Activated naive CD4-positive, alpha-beta T cell treated with anti-CD3 and anti-CD28 coated beads for 36 hours (primary cell): ENCODE results near the gene SPCS2. TPM values are rescaled to one million over a fixed set of nuclear protein-coding genes. Genes with fewer than 3 reads are reported as not detected.
A peak's percentile ranks its signal among the peaks of the same experiment; 100 is the strongest.

Experiments used
- CTCF ChIA-PET: fragments of 350-600 bp; sonication (Branson Sonifier 250); formaldehyde crosslinking; loops from one replicate; lab custom pipeline; 2021; ENCODE audit warnings: antibody characterized with exemption; lab: Charles Lee
- DNase-seq: peaks from one replicate; pipeline ENCODE4 v3.0.0-alpha.2; 2020
- H3K27ac Mint-ChIP-seq: one replicate; pipeline ENCODE4 v1.8.0; 2021; ENCODE audit warnings: mild to moderate bottlenecking, mixed read lengths
- H3K27me3 Mint-ChIP-seq: one replicate; pipeline ENCODE4 v1.8.0; 2021; ENCODE audit warnings: low read depth, mixed read lengths
- H3K36me3 Mint-ChIP-seq: one replicate; pipeline ENCODE4 v1.8.0; 2021; ENCODE audit warnings: low read depth, mixed read lengths
- H3K4me1 Mint-ChIP-seq: one replicate; pipeline ENCODE4 v1.8.0; 2021; ENCODE audit warnings: low read depth, mixed read lengths
- H3K4me3 Mint-ChIP-seq: one replicate; pipeline ENCODE4 v1.8.0; 2021; ENCODE audit warnings: mild to moderate bottlenecking, moderate library complexity, mixed read lengths
- H3K9me3 Mint-ChIP-seq: one replicate; pipeline ENCODE4 v1.8.0; 2021; ENCODE audit warnings: mixed read lengths
- intact Hi-C: fragments of 100-400 bp; cut with micrococcal nuclease; formaldehyde crosslinking; loops from one replicate; pipeline ENCODE4 v1.15.1; 2023
- total RNA-seq, 2 experiments: library from RNA; stranded (reverse); gene quantifications; one replicate each; pipeline ENCODE4 v1.2.3, GENCODE V29; 2021

Gene SPCS2
- total RNA-seq, 2 experiments from 2014 or later: 77.6 to 83.3 TPM

DNA sequence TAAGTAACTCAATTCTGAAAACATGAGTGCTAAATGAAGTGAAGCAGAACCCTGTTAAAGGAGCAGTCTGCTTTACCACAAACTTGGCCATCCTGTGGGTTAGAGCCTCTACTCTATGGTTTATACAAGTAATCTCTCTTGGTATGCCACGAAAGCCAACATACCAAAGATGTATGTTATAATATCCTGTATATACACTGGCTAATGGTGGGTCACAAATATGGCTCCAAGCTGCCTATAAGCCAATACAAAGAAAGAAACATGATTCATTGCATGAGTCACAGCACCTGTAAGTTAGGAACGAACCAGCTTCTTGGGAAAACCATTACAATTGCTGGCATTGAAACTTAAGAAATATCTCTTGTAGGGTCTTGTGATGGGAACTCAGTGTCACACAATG, 16.3 kb upstream of the SPCS2 start:
- H3K27ac Mint-ChIP-seq: no peak overlapping the region
- H3K4me3 Mint-ChIP-seq: no peak overlapping the region
- DNase-seq: no peak
- intact Hi-C loops: no loop called here
- H3K4me1 Mint-ChIP-seq: peaks cover 2% of the 10 kb centered on the region
- CTCF ChIA-PET: interaction anchor here (1.1 to 2.0 kb wide), 5 partner anchors 90 to 312 kb away, joined by 3 to 8 read pairs (median 3); no protein-coding TSS in a partner anchor
- H3K27me3 Mint-ChIP-seq: no peaks in the 10 kb centered on the region
- no peaks in the 10 kb centered on the region for H3K9me3 Mint-ChIP-seq
- H3K36me3 Mint-ChIP-seq: peaks cover 2% of the 10 kb centered on the region

DNA sequence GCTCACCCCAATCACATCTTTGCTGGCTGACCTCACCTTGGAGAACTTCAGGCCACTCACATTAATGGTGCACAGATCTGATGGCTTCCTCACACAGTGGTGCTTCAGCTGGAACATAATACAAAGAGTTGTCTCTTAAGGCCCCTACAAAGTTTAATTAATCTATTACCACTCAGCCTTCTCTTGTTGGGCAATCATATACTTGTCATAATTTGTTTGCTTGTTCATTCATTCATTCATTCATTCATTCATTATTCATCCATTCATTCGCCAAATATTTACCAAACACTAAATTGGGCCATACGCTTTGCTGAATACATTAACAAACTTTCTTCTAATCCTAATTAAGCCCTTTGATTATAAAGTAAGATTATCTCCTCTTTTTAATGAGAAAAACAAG, 15.3 kb upstream of the SPCS2 start:
- Mint-ChIP-seq H3K36me3 (peaks cover 2% of the 10 kb centered on the region), H3K27me3 (no peaks in the 10 kb centered on the region), H3K9me3 (no peaks in the 10 kb centered on the region), H3K27ac (no peak overlapping the region), H3K4me3 (no peak overlapping the region), H3K4me1 (peaks cover 2% of the 10 kb centered on the region)
- CTCF ChIA-PET: no interaction called here
- no peak for DNase-seq
- intact Hi-C loops: no loop called here

DNA sequence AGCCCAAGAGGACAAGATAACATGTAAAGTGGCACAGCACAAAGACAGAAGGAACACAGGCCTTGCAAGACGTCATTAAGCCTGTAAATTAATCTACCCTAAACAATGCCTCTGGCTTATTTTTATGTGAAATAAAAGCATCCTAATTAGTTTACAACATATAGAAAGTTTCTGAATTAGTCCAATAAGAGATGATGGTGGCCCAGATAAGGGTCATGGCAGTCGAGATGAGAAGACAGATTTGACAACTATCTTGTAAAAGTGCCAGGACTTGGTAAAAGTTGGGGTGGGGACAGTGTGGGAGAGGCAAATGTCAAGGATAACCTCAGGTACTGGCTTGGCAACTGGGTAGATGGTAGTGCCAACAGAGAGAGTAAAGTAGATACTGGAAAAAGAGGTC, 13.8 kb upstream of the SPCS2 start:
- intact Hi-C loops: no loop called here
- CTCF ChIA-PET: interaction anchor here (1.0 kb wide), 1 partner anchor 270 kb away, joined by 3 read pairs; no protein-coding TSS in a partner anchor
- H3K27ac Mint-ChIP-seq: no peak overlapping the region
- no peak for DNase-seq
- peaks cover 3% of the 10 kb centered on the region for H3K36me3 Mint-ChIP-seq
- no peak overlapping the region for H3K4me3 Mint-ChIP-seq
- peaks cover 2% of the 10 kb centered on the region for H3K4me1 Mint-ChIP-seq
- no peaks in the 10 kb centered on the region for H3K27me3 Mint-ChIP-seq
- H3K9me3 Mint-ChIP-seq: no peaks in the 10 kb centered on the region

DNA sequence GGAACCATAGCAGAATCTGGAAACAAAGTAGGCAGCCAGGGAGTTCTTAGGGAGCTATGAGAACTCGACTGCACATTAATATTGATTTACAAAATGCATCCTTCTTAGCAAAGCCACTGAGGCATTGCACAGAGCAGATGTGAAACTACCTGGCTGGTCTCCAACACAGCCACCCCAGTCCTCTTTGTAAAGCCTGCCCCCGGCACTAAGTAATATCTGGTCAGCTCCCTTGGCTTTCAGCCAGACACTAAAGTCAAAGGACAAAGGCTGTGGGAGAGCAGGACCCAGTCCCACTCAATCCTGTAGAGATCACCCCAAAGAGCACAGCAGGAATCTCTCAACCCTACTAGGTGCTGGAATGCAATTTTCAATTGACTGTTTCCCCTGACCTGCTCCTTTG, 13.0 kb upstream of the SPCS2 start:
- no peak overlapping the region for H3K27ac Mint-ChIP-seq
- peaks cover 5% of the 10 kb centered on the region for H3K36me3 Mint-ChIP-seq
- no peak overlapping the region for H3K4me3 Mint-ChIP-seq
- CTCF ChIA-PET: interaction anchor here (1.0 to 1.8 kb wide), 2 partner anchors 10 to 269 kb away, joined by 3 to 6 read pairs; no protein-coding TSS in a partner anchor
- DNase-seq: no peak
- no peaks in the 10 kb centered on the region for H3K9me3 Mint-ChIP-seq
- peaks cover 2% of the 10 kb centered on the region for H3K4me1 Mint-ChIP-seq
- intact Hi-C loops: no loop called here
- no peaks in the 10 kb centered on the region for H3K27me3 Mint-ChIP-seq

DNA sequence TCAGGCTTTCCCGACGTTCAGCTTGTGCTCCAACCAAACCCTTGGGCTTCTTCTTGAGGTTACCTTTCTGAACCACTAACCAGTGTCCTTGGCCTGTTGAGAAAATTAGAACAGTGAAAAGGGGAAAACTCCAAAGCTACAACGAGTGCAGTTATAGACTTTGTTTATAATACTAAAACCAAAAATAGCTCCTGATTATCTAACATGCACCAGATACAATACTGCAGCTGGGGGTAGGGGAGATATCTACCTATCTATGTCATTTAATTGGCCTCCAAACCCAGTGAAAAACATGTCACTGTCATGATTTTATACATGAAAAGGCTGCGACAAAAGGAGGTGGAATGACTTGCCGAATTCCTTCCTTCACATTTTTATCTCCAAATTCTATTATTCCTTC, 12.1 kb upstream of the SPCS2 start:
- H3K4me1 Mint-ChIP-seq: peaks cover 2% of the 10 kb centered on the region
- intact Hi-C loops: no loop called here
- CTCF ChIA-PET: interaction anchor here (1.8 kb wide), 1 partner anchor 10 kb away, joined by 6 read pairs; no protein-coding TSS in a partner anchor
- DNase-seq: no peak
- peaks cover 6% of the 10 kb centered on the region for H3K36me3 Mint-ChIP-seq
- H3K9me3 Mint-ChIP-seq: no peaks in the 10 kb centered on the region
- H3K27me3 Mint-ChIP-seq: no peaks in the 10 kb centered on the region
- no peak overlapping the region for H3K4me3 Mint-ChIP-seq
- no peak overlapping the region for H3K27ac Mint-ChIP-seq

DNA sequence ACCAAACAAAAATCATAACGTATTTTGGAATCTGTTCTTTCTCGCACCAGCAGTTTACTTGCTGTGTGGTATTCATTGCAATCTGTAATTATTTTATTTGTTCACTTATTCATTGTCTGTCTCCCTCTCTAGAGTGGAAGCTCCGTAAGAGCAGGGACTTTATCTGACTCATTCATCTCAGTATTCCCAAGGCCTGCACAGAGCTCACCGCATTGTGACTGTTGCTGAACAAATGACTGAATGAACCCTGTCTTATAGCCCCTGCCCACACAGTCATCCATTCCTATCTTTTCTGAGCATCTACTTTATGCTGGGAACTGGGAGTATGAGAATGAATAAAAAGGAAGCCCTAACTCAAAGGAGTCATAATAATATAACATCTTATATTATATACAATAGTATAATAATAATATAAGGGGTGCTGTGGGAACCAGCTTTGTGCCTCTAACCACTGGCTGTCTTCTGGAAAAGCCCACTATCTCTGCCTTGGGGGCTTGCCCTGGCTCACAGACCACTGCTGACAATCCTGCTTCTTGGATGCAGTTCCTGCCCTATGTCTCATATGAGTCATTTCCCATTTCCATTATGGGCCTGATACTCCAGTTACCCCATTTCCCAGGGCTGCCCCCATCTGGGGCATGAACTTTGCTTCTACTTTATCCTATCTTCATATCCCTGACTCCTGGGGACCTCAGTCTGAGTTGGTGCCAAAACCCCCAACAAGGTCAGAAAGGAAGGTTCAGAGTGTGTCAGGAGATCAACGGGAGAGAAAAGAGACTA, 11.2 kb upstream of the SPCS2 start:
- Mint-ChIP-seq H3K4me3 (no peak overlapping the region), H3K27me3 (no peaks in the 10 kb centered on the region), H3K4me1 (peaks cover 1% of the 10 kb centered on the region), H3K36me3 (peaks cover 8% of the 10 kb centered on the region), H3K9me3 (no peaks in the 10 kb centered on the region), H3K27ac (no peak overlapping the region)
- intact Hi-C loops: no loop called here
- no peak for DNase-seq
- CTCF ChIA-PET: interaction anchor here (1.2 to 2.3 kb wide), 3 partner anchors 7 to 85 kb away, joined by 3 to 7 read pairs (median 6); no protein-coding TSS in a partner anchor

DNA sequence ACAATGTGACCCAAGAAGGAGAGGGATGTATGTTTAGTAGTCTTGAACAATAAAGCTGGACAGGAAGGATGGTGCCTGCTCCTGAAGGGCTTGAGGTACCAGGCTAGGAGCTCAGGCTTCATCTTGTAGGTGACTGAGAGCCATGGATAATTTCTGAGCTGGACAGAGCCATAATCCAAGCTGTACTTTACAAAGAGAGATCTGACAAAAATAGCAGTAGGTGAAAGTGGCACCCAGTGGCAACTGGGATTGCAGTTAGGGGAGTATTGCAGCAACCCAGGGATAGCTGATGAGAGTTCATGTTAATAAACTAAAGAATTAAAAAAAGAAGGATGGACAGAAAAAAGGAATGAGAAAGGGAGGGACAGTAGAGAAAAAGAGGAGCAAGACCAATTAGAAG, 7.6 kb upstream of the SPCS2 start:
- DNase-seq: no peak
- Mint-ChIP-seq H3K9me3 (no peaks in the 10 kb centered on the region), H3K4me3 (no peak overlapping the region), H3K36me3 (peaks cover 8% of the 10 kb centered on the region), H3K27me3 (no peaks in the 10 kb centered on the region), H3K4me1 (peaks cover 9% of the 10 kb centered on the region), H3K27ac (no peak overlapping the region)
- intact Hi-C loops: loop anchor here (10.0 kb wide), 1 partner anchor 393 kb away; no protein-coding TSS in a partner anchor
- CTCF ChIA-PET: interaction anchor here (0.6 to 0.8 kb wide), 2 partner anchors 12 to 18 kb away, joined by 3 read pairs; no protein-coding TSS in a partner anchor

DNA sequence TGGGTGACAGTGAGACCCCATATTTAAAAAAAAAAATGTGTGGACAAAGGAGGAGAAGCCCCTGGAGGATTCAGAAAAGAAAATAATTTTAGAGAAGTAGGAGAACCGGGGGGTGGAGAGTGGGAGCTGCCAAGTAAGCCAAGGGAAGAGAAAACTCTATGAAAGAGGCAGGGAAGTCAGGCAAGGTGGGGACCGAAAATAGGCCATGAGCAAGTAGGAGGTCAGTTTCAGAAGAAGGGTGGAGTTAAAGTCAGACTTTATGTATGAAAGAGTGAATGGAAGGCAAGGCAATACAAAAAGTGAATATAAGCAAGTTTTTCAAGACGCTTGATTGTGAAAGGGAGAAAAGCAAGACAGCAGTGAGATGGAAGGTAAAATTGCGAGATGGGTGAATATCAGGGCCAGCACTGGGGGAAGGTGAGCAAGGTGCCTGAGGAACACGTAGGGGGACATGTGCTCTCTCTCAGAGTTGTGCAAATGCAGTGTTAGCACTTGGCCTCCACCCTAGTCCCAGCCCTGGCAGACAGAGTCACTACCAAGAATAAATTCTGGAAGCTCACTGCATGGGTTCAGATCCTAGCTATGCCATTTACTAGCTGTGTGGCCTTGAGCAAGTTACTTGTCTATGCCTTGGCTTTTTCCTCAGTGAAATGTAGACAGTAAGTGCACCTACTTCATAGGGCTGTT, 6.8 kb upstream of the SPCS2 start:
- Mint-ChIP-seq H3K27me3 (no peaks in the 10 kb centered on the region), H3K4me1 (peaks cover 9% of the 10 kb centered on the region), H3K27ac (no peak overlapping the region), H3K9me3 (no peaks in the 10 kb centered on the region), H3K36me3 (peaks cover 8% of the 10 kb centered on the region), H3K4me3 (no peak overlapping the region)
- DNase-seq: no peak
- CTCF ChIA-PET: interaction anchor here (0.6 to 0.8 kb wide), 2 partner anchors 13 to 19 kb away, joined by 3 read pairs; no protein-coding TSS in a partner anchor
- intact Hi-C loops: loop anchor here (10.0 kb wide), 1 partner anchor 393 kb away; no protein-coding TSS in a partner anchor

DNA sequence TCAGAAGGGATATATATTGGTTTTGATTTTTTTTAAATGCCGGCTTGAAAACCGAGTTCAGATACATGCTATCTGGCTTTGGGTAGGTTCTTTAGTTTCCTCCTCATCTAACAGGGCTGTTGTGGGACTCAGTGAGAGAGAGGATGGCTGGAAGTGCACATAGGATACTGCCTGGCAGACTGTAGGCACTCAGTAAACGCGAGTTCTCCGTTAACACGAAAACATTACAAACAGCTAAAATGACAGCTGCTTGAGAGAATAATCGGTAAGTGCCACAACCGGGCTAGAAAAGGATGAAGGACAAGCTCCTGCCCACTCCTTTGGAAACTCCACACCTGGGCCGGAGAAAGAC, 544 bp upstream of the SPCS2 start:
- H3K9me3 Mint-ChIP-seq: no peaks in the 10 kb centered on the region
- H3K36me3 Mint-ChIP-seq: peaks cover 8% of the 10 kb centered on the region
- CTCF ChIA-PET: interaction anchor here (1.1 kb wide), 1 partner anchor 300 kb away, joined by 3 read pairs; no protein-coding TSS in a partner anchor
- H3K4me3 Mint-ChIP-seq: peak overlapping the region; percentile 98
- peak; percentile 10 for DNase-seq
- peak overlapping the region; percentile 89 for H3K27ac Mint-ChIP-seq
- intact Hi-C loops: loop anchor here (2.0 to 10.0 kb wide), 4 partner anchors 200 to 456 kb away; partner anchors contain the start of genes LIPT2 and RNF169
- no peaks in the 10 kb centered on the region for H3K27me3 Mint-ChIP-seq
- H3K4me1 Mint-ChIP-seq: peaks cover 32% of the 10 kb centered on the region

DNA sequence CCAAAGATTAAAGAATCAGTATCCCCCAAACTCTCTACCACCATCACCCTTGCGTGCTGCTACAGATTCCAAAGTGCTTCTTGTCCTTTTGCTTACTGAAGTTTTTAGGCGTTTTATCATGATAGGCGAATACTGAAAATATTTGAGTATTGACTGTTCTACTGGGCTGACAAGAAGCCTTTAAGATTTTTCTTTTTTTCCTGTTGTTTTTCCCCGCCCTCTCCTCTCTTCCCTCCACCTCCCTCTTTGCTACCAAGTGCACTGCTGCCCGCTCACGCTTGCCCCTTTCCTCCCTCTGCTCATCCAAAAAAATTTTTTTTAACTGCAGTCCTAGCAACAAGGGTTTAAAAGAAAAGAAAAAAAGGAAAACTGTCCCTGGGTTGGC, 679 bp downstream of the SPCS2 start:
- H3K27ac Mint-ChIP-seq: peak overlapping the region; percentile 89
- H3K9me3 Mint-ChIP-seq: no peaks in the 10 kb centered on the region
- intact Hi-C loops: loop anchor here (1.0 to 10.0 kb wide), 9 partner anchors 39 to 551 kb away; partner anchors contain the start of genes LIPT2, NEU3, PGM2L1 and POLD3
- no peaks in the 10 kb centered on the region for H3K27me3 Mint-ChIP-seq
- H3K4me3 Mint-ChIP-seq: peak overlapping the region; percentile 98
- no peak for DNase-seq
- CTCF ChIA-PET: interaction anchor here (1.0 kb wide), 1 partner anchor 16 kb away, joined by 3 read pairs; no protein-coding TSS in a partner anchor
- H3K4me1 Mint-ChIP-seq: peaks cover 38% of the 10 kb centered on the region
- H3K36me3 Mint-ChIP-seq: peaks cover 8% of the 10 kb centered on the region

DNA sequence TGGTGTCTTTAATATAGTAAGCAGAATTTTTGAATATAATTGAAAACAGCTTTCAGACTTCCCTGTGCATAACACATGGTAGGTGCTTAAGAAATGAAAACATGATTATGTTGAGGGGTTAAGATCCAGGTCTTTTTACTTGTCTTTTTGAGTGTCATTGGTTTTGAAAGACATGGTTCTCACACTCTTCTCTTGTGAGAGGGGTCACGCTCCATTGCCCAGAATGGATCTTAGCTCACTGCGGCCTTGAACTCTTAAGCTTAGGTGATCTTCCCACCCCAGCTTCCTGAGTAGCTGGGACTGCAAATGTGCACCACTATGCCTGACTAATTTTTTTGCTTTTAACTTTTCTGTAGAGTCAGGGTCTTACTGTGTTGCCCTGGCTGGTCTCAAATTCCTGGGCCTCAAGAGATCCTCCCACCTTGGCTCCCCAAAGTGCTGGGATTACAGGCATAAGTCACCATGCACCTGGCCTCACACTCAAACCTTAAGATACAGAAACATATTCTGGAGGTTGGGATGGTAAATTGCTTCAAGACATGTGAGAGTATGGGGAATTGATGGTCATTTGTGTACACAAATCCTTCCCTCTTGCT, 1.4 kb downstream of the SPCS2 start:
- no peaks in the 10 kb centered on the region for H3K27me3 Mint-ChIP-seq
- CTCF ChIA-PET: interaction anchor here (0.6 to 1.0 kb wide), 5 partner anchors 15 to 298 kb away, joined by 3 read pairs; no protein-coding TSS in a partner anchor
- H3K4me1 Mint-ChIP-seq: peaks cover 43% of the 10 kb centered on the region

DNA sequence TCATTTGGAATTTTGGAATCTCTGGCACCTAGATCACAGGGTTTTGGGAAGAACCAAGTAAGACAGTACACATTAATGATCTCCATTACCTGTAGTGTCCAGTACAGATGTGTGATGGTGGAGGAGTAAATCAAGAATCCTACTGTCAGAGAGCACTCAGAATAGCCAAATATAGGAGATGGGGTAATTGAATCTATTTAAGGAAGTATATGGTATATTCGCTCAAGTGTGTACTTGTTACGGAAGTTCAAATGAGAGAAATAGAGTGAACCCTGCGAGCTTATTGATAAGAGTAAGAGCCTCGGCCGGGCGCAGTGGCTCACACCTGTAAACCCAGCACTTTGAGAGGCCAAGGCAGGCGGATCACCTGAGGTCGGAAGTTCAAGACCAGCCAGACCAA, 2.2 kb downstream of the SPCS2 start:
- H3K36me3 Mint-ChIP-seq: peaks cover 9% of the 10 kb centered on the region
- no peaks in the 10 kb centered on the region for H3K27me3 Mint-ChIP-seq
- CTCF ChIA-PET: interaction anchor here (0.6 to 0.7 kb wide), 2 partner anchors 21 to 297 kb away, joined by 3 read pairs; no protein-coding TSS in a partner anchor
- peaks cover 48% of the 10 kb centered on the region for H3K4me1 Mint-ChIP-seq
- intact Hi-C loops: no loop called here
- H3K4me3 Mint-ChIP-seq: no peak overlapping the region
- H3K9me3 Mint-ChIP-seq: no peaks in the 10 kb centered on the region
- H3K27ac Mint-ChIP-seq: no peak overlapping the region
- DNase-seq: no peak

More for the DNA sequence above, 1.4 kb downstream of the SPCS2 start:
- H3K4me3 Mint-ChIP-seq: peak overlapping the region; percentile 98
- no peak overlapping the region for H3K27ac Mint-ChIP-seq
- intact Hi-C loops: no loop called here
- no peak for DNase-seq
- no peaks in the 10 kb centered on the region for H3K9me3 Mint-ChIP-seq
- H3K36me3 Mint-ChIP-seq: peaks cover 10% of the 10 kb centered on the region
